ENCODE data around the gene PEMT.

DNA sequence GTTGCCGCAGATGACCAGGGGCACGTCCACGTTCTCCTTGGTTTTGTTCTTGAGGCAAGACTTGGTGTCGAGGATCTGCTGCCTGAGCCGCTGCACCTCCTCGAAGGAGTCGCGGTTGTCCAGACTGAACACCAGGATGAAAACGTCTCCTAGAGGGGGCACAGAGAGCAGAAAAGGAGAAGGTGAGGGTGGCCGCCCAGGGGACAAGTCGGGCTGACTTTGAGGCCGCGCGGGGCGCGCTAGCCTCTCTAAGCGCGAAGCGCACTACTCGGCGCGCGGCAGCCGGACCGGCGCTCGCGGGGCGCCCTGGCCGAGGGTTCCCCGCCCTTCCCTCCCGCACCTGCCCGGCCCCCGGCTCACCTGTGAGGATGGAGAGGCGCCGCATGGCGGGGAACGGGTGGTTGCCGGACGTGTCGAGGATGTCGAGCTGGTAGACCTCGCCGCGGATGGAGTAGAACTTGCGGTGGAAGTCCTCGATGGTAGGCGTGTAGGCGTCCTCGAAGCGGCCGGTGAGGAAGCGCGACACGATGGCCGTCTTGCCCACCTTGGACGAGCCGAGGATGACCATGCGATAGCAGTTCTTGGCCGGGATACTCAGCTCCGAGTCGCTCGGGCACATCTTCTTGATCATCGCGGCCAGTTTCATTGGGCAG lies 95.8 kb downstream of the PEMT start:
- TF ChIP-seq, protein P1, sequence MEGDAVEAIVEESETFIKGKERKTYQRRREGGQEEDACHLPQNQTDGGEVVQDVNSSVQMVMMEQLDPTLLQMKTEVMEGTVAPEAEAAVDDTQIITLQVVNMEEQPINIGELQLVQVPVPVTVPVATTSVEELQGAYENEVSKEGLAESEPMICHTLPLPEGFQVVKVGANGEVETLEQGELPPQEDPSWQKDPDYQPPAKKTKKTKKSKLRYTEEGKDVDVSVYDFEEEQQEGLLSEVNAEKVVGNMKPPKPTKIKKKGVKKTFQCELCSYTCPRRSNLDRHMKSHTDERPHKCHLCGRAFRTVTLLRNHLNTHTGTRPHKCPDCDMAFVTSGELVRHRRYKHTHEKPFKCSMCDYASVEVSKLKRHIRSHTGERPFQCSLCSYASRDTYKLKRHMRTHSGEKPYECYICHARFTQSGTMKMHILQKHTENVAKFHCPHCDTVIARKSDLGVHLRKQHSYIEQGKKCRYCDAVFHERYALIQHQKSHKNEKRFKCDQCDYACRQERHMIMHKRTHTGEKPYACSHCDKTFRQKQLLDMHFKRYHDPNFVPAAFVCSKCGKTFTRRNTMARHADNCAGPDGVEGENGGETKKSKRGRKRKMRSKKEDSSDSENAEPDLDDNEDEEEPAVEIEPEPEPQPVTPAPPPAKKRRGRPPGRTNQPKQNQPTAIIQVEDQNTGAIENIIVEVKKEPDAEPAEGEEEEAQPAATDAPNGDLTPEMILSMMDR (IDR thresholded peaks at IDR 0.05): no peak
- no peak for TF ChIP-seq POLR2A (IDR thresholded peaks at IDR 0.05)
- TF ChIP-seq EP300 (IDR thresholded peaks at IDR 0.05; ENCODE audit: low read depth): no peak
- TF ChIP-seq POLR2AphosphoS5 (IDR thresholded peaks at IDR 0.05): no peak

All from transverse colon (tissue), 4 donors.